GM19025 (cell line): ENCODE results near the gene TSHR.

Experiments
- ATAC-seq: cut with Tn5 transposase; IDR thresholded peaks from one replicate; pipeline ENCODE4 v1.9.1; 2021; ENCODE audit warnings: mild to moderate bottlenecking, low read depth, moderate library complexity; ENCODE audit not compliant: unreplicated experiment

The TSHR gene

GRCh38 chr14:81125536-81125935 is 170.1 kb downstream of the TSHR start:
- ATAC-seq, result no peak

GRCh38 chr14:81127785-81128184 is 172.4 kb downstream of the TSHR start:
- ATAC-seq, result no peak

DNA sequence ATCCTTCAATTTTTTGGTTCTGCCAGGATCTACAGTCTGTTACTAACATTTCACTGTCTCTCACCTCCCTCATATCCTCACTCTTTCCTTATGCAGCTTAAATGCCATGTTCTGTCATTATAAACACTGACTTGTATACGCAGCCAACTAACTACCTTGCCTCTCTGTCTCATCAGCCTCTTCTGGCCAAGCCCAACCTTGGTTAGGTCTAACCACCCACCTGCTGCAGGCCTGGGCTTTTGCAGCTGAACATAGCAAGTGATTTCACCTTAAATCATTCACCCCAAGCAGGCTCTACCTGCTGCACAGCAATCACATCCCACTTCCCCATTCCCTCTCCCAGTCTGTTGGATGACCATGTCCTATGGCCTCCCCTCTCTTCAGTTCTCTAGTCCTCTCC is 173.8 kb downstream of the TSHR start:
- ATAC-seq, result no peak

- no peak for ATAC-seq
These were observed 177.0 kb downstream of the TSHR start for GRCh38 chr14:81132468-81132867.

- no peak for ATAC-seq
These were observed 178.0 kb downstream of the TSHR start for GRCh38 chr14:81133400-81133799.

GRCh38 chr14:81137316-81137715 is 181.9 kb downstream of the TSHR start:
- ATAC-seq, result no peak

GRCh38 chr14:81138429-81138828 is 183.0 kb downstream of the TSHR start:
- no peak for ATAC-seq

GRCh38 chr14:81141426-81141825 is 186.0 kb downstream of the TSHR start:
- ATAC-seq, result no peak

DNA sequence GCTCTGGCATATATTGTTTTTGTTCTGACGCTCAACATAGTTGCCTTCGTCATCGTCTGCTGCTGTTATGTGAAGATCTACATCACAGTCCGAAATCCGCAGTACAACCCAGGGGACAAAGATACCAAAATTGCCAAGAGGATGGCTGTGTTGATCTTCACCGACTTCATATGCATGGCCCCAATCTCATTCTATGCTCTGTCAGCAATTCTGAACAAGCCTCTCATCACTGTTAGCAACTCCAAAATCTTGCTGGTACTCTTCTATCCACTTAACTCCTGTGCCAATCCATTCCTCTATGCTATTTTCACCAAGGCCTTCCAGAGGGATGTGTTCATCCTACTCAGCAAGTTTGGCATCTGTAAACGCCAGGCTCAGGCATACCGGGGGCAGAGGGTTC is 188.4 kb downstream of the TSHR start:
- ATAC-seq, result no peak

GRCh38 chr14:81144824-81145603 is 189.6 kb downstream of the TSHR start:
- no peak for ATAC-seq

DNA sequence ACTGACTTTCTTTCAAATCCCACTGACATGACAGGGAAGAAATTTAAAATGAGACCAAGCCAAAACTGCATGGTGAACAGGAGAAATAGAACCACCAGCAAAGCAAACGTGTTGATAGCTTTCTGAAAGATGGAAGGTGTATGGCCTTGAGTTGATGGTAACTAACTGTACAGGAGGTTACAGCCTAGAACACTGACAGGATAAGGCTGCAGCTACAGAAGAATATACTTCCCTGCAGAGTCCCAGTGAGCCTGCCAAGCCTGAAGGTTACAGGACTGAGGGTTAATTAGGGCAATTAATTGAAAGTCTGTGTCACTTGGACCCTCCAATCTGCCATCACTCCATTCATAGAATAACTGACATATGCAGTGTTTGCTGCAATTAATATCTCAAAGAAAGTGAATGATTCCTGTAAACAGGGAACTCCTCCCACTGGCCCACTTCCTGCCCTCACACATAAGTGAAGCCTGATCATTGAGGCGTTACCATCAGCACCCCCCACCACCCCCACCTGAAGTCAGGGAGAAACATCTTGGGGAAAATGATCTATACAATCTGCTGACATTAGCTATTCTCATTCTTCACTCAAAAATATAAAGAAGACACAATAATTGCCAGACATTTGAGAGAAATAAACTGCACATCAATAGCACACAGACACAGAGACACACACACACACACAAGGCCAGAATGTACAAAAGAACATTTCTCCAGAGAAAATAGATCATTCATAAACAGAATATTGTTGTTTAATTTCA is 191.9 kb downstream of the TSHR start:
- no peak for ATAC-seq

DNA sequence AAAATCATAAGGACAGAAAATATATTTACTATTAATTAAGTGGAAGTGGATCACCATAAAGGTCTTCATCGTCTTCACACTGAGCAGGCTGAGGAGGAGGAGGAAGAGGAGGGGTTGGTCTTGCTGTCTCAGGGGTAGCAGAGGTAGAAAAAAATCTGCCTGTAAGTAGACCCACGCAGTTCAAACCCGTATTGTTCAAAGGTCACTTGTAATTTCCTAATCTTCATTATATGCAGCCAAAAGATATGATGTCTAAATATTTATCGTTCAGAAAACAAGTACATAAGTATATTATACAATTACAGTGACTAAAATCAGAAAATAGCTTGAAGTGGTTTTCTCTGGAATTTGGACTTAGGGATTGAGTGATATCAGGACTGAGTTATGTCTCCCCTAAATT is 193.2 kb downstream of the TSHR start:
- no peak for ATAC-seq

- no peak for ATAC-seq
These were observed 197.8 kb downstream of the TSHR start for GRCh38 chr14:81153187-81153586.

DNA sequence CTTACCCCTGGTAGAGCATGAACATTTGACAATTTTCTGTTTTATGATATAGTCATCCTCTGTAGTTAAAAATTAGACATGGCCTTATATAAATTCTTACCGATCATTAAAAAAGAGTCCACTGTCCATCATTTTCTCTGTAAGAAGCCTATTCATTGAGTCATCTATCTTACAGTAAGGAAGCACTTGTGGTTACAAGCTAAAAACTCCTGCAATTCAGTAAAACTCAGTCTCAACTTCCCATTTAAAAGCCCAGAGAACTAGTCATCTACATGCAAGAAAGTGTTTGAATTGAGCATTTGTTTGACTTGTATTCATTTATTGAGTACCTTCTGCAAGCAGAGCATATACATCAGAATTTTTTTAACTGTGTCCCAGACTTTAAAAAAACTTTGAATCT is 202.0 kb downstream of the TSHR start:
- ATAC-seq, result no peak

GRCh38 chr14:81161088-81161487 is 205.7 kb downstream of the TSHR start:
- no peak for ATAC-seq

GRCh38 chr14:81161749-81162148 is 206.3 kb downstream of the TSHR start:
- ATAC-seq, result no peak

GRCh38 chr14:81162941-81163340 is 207.5 kb downstream of the TSHR start:
- ATAC-seq, result no peak

DNA sequence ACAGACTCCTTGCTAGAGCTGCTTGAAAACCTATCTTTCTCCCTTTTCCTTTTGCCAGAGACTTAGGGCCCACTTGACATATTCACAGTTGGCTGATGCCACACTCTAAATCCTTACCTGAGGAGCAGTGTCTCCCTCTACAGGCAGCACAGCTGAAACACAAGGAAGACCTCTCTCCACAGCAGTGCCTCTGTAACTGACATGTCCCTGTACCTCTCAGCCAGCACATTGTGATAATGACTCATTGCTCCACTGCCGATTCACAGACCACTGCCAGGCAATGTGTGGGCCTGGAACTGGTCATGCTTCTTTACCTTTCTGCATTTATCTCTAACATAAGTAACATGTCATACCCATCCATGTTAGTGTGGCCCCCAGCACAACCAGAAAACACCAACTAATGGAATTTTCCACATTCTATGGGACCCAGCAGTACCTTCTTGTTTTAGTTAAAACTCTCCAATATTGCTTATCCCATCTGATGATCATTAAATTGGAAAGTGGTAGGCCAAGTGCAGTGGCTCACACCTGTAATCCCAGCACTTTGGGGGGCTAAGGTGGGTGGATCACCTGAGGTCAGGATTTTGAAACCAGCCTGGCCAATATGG is 208.8 kb downstream of the TSHR start:
- ATAC-seq, result peak; percentile 83

GRCh38 chr14:81165188-81165587 is 209.8 kb downstream of the TSHR start:
- ATAC-seq, result no peak

GRCh38 chr14:81166121-81166520 is 210.7 kb downstream of the TSHR start:
- ATAC-seq, result no peak

GRCh38 chr14:81169267-81169666 is 213.8 kb downstream of the TSHR start:
- no peak for ATAC-seq

- ATAC-seq, result peak; percentile 9
These were observed 214.3 kb downstream of the TSHR start for GRCh38 chr14:81169711-81170103.
